Measurements from ENCODE around the gene AURKB.
"Not testable (repeated sequence)": the region's sequence is repeated elsewhere in the genome, so short reads cannot be mapped to it uniquely, and the experiment has no call there.

DNA sequence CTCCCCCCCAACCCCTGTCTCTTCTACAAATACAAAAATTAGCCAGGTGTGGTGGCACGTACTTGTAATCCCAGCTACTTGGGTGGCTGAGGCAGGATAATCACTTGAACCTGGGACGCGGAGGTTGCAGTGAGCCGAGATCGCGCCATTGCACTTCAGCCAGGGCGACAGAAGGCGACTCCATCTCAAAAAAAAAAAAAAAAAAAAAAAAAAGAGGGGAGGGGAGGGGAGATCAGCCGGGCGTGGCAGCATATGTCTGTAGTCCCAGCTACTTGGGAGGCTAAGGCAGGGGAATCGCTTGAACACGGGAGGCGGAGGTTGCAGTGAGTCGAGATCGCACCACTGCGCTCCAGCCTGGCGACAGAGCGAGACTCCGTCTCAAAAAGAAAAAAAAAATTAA is 40.2 kb downstream of the AURKB start:
- TF ChIP-seq CTCF (IDR thresholded peaks at IDR 0.05); ZFX (IDR thresholded peaks at IDR 0.05; ENCODE audit: borderline replicate concordance): not testable (repeated sequence)
